CD4-positive, alpha-beta T cell treated with Interleukin-4 for 1 hour (primary cell): Measurements from ENCODE around the gene SEMA6C.
"Not testable (repeated sequence)": the region's sequence is repeated elsewhere in the genome, so short reads cannot be mapped to it uniquely, and the experiment has no call there.

Source experiments
- DNase-seq, 2 donors: peaks; one replicate each; pipeline ENCODE4 v3.0.0-alpha.2; 2020 to 2022

Gene SEMA6C

GRCh38 chr1:151124763-151125403 is 21.5 kb downstream of the SEMA6C start:
- DNase-seq: no peak

GRCh38 chr1:151113877-151114276 is 32.6 kb downstream of the SEMA6C start:
- no peak for DNase-seq

GRCh38 chr1:151108331-151108730 is 38.1 kb downstream of the SEMA6C start:
- no peak for DNase-seq

DNA sequence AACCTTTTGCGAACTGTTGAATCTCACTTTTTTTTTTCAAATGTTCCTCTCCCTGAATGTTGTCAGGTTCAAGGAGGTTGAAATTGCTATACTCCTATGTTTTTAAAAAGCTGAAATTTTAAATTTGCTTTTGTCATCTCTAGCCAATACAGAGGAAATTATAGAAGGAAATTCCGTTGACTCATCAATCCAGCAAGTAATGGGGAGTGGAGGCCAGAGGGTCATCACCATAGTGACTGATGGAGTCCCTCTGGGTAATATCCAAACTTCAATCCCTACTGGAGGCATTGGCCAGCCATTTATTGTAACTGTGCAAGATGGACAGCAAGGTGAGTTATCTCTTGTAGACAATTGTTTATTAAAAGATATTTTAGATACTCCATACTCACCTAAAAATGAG is 39.5 kb downstream of the SEMA6C start:
- DNase-seq: no peak

GRCh38 chr1:151104630-151105029 is 41.8 kb downstream of the SEMA6C start:
- no peak for DNase-seq

GRCh38 chr1:151098126-151098525 is 48.3 kb downstream of the SEMA6C start:
- no peak for DNase-seq

- not testable (repeated sequence) for DNase-seq
Observed at GRCh38 chr1:151097426-151097825, 49.0 kb downstream of the SEMA6C start.

DNA sequence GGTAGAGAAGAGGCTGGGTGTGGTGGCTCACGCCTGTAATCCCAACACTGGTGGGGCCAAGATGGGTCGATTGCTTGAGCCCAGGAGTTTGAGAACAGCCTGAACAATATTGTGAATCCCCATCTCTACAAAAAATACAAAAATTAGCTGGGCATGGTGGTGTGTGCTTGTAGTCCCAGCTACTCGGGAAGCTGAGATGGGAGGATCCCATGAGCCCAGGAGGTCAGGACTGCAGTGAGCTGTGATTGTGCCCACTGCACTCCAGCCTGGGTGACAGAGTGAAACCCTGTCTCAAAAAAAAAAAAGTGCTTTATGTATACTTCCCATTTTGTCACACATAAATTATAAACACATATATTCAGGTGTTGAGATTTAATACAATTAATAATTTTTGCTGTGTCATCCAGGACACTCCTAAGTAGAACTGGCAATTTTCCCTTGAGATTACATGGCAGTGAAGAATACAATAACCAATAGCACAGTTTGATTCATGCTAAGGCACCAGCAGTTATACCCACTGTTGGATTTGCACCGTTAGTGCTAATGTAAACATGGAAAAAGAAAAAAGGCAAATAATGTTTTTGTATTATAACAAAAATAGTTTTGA is 60.4 kb downstream of the SEMA6C start:
- DNase-seq: no peak
